IMR-90 (cell line): ENCODE results near the gene EPHB1.

Experiments used
- CEBPB ChIP-seq: IDR thresholded peaks from 2 replicates; pipeline ENCODE4 v1.6.1; 2012; ENCODE audit warnings: low read depth, low read length, improper control_type of control experiment
- CHD1 ChIP-seq: IDR thresholded peaks from 2 replicates; pipeline ENCODE4 v1.6.1; 2012; ENCODE audit warnings: low read depth, low read length, improper control_type of control experiment
- CTCF ChIP-seq: conservative IDR thresholded peaks from 2 replicates; pipeline ENCODE4 v1.5.1; 2012; ENCODE audit warnings: mild to moderate bottlenecking, low read depth, low read length, improper control_type of control experiment
- ELK1 ChIP-seq: fragments of 150-350 bp; IDR thresholded peaks from 2 replicates; pipeline ENCODE4 v1.6.1; 2016; ENCODE audit warnings: low read depth, mild to moderate bottlenecking, low read length, moderate library complexity, borderline replicate concordance
- FOS ChIP-seq: fragments of 150-350 bp; IDR thresholded peaks from 2 replicates; pipeline ENCODE4 v1.6.1; 2016; ENCODE audit warnings: low read depth, low read length
- MXI1 ChIP-seq: IDR thresholded peaks from 2 replicates; pipeline ENCODE4 v1.6.1; 2012; ENCODE audit warnings: low read depth, mild to moderate bottlenecking, low read length, moderate library complexity, borderline replicate concordance
- NFE2L2 ChIP-seq: fragments of 150-350 bp; IDR thresholded peaks from 2 replicates; pipeline ENCODE4 v1.6.1; 2016; ENCODE audit warnings: low read depth, mild to moderate bottlenecking, low read length
- POLR2A ChIP-seq: IDR thresholded peaks from 2 replicates; pipeline ENCODE4 v1.6.1; 2012; ENCODE audit warnings: mild to moderate bottlenecking, low read depth, low read length
- RAD21 ChIP-seq: IDR thresholded peaks from 2 replicates; pipeline ENCODE4 v1.6.1; 2012; ENCODE audit warnings: low read length, improper control_type of control experiment
- RCOR1 ChIP-seq: IDR thresholded peaks from 2 replicates; pipeline ENCODE4 v1.6.1; 2012; ENCODE audit warnings: mild to moderate bottlenecking, low read length, improper control_type of control experiment; ENCODE audit not compliant: insufficient replicate concordance
- SMC3 ChIP-seq: fragments of 150-350 bp; IDR thresholded peaks from 2 replicates; pipeline ENCODE4 v1.6.1; 2016; ENCODE audit warnings: low read depth, mild to moderate bottlenecking, antibody characterized with exemption, low read length, moderate library complexity
- USF2 ChIP-seq: fragments of 150-350 bp; IDR thresholded peaks from 2 replicates; pipeline ENCODE4 v1.6.1; 2017; ENCODE audit warnings: mild to moderate bottlenecking, antibody characterized with exemption, low read length, low read depth

DNA sequence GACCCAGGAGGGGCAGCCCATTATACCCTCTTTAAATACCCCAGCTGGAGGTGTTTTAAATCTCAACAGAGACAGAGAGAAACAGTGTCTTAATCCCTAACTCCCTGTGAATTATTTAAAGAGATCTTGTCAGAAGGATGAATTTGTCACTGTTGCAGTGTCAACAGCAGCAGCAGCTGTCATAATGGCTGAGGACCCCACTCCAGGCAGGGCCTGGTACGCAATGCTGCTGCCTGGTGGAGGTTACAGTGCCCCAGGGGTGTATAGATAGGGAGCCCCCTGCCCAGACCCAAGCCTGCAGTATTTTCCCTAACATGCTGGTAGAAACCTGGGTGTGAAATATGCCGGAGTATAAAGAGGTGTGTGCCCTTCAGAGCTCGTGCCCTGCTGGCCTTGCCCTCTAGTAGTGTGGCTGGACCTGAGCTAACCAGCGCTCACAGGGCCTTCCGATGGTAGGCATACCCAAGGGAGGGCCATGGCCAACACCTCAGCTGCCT is 143.0 kb downstream of the EPHB1 start:
- no peak for TF ChIP-seq CTCF
- TF ChIP-seq SMC3 = no peak
- TF ChIP-seq FOS = no peak
- no peak for TF ChIP-seq POLR2A
- TF ChIP-seq USF2 = no peak
- no peak for TF ChIP-seq ELK1
- no peak for TF ChIP-seq MXI1
- no peak for TF ChIP-seq RCOR1
- no peak for TF ChIP-seq CEBPB
- TF ChIP-seq NFE2L2 = no peak
- no peak for TF ChIP-seq RAD21
- no peak for TF ChIP-seq CHD1
